ENCODE data around the gene LMX1B. TPM values are rescaled to one million over a fixed set of nuclear protein-coding genes. Genes with fewer than 3 reads are reported as not detected.

LMX1B gene
- polyA plus RNA-seq, 1 of the 3 experiments (the other 2 are of a cell fraction): not detected

DNA sequence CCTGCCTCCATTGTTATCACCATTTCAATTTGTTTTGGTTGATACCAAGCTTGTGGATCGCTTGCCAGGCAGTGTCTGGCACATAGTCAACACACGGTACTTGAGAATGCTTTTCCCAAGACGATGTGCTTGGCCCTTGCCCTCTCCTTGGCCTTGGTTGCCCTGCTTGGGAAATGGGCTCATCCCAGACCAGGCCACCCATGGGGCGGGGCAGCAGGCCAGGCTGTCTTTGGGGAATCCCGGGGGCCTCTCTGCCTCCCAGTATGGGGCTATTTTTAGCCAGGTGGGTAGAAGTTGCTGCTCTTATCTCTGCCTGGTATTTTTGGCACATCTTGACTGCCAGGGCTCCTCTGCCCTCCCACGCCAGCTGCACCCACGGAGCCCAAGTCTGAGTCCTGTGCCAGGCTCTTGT lies 49.9 kb downstream of the LMX1B start:
- Histone ChIP-seq H3K27ac (ENCODE audit: low read depth in 2 of 2, low read length in 1 of 2) (no peak overlapping the region), H3K9me2 (no peaks in the 10 kb centered on the region), H3K79me2 (ENCODE audit: insufficient read depth) (no peaks in the 10 kb centered on the region), H3K36me3 (replicated peaks in 1 of 2; ENCODE audit: control insufficient read depth in 1 of 2, insufficient read depth in 2 of 2, low read length in 1 of 2) (no peaks in the 10 kb centered on the region), H3K4me3 (ENCODE audit: low read depth in 2 of 2, low read length in 1 of 2) (no peak overlapping the region), H3F3A (replicated peaks; ENCODE audit: insufficient read depth) (no peaks in the 10 kb centered on the region), H3K4me2 (no peak overlapping the region), H3K9me3 (no peaks in the 10 kb centered on the region), H3K4me1 (ENCODE audit: control insufficient read depth in 1 of 2, insufficient read depth in 2 of 2, low read depth in 1 of 2, low read length in 1 of 2) (peaks cover 0 to 8% of the 10 kb centered on the region in 2 experiments; a peak in 1 of 4 replicates), H3K27me3 (ENCODE audit: insufficient read depth) (peaks cover 4% of the 10 kb centered on the region; the same call in 1 of the 2 replicates), H2AFZ (ENCODE audit: low read depth) (no peak overlapping the region), H3K9ac (no peak overlapping the region), H4K20me1 (ENCODE audit: insufficient read depth) (no peaks in the 10 kb centered on the region)
- no peak for DNase-seq
- ChIA-PET CTCF (interaction anchor here (1.6 to 2.0 kb wide), 2 partner anchors 10 to 27 kb away, joined by 5 to 7 read pairs; no protein-coding TSS in a partner anchor), POLR2A (no interaction called here)
- 18% methylated on average over 6 of the region's 7 CpGs for WGBS (ENCODE audit: low lambda C conversion rate)
- TF ChIP-seq FOXJ3 (CRISPR knock-in tag; IDR thresholded peaks at IDR 0.05): no peak
- TF ChIP-seq FOSL2 (IDR thresholded peaks at IDR 0.05; ENCODE audit: borderline replicate concordance, low read depth): no peak
- TF ChIP-seq, protein P1, sequence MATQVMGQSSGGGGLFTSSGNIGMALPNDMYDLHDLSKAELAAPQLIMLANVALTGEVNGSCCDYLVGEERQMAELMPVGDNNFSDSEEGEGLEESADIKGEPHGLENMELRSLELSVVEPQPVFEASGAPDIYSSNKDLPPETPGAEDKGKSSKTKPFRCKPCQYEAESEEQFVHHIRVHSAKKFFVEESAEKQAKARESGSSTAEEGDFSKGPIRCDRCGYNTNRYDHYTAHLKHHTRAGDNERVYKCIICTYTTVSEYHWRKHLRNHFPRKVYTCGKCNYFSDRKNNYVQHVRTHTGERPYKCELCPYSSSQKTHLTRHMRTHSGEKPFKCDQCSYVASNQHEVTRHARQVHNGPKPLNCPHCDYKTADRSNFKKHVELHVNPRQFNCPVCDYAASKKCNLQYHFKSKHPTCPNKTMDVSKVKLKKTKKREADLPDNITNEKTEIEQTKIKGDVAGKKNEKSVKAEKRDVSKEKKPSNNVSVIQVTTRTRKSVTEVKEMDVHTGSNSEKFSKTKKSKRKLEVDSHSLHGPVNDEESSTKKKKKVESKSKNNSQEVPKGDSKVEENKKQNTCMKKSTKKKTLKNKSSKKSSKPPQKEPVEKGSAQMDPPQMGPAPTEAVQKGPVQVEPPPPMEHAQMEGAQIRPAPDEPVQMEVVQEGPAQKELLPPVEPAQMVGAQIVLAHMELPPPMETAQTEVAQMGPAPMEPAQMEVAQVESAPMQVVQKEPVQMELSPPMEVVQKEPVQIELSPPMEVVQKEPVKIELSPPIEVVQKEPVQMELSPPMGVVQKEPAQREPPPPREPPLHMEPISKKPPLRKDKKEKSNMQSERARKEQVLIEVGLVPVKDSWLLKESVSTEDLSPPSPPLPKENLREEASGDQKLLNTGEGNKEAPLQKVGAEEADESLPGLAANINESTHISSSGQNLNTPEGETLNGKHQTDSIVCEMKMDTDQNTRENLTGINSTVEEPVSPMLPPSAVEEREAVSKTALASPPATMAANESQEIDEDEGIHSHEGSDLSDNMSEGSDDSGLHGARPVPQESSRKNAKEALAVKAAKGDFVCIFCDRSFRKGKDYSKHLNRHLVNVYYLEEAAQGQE (IDR thresholded peaks at IDR 0.05; ENCODE audit: low read depth, low read length): no peak
- no peak for TF ChIP-seq FOXM1 (IDR thresholded peaks at IDR 0.05; ENCODE audit: low read depth)
- TF ChIP-seq NFIC (IDR thresholded peaks at IDR 0.05; ENCODE audit: borderline replicate concordance): no peak
- TF ChIP-seq, protein P2, sequence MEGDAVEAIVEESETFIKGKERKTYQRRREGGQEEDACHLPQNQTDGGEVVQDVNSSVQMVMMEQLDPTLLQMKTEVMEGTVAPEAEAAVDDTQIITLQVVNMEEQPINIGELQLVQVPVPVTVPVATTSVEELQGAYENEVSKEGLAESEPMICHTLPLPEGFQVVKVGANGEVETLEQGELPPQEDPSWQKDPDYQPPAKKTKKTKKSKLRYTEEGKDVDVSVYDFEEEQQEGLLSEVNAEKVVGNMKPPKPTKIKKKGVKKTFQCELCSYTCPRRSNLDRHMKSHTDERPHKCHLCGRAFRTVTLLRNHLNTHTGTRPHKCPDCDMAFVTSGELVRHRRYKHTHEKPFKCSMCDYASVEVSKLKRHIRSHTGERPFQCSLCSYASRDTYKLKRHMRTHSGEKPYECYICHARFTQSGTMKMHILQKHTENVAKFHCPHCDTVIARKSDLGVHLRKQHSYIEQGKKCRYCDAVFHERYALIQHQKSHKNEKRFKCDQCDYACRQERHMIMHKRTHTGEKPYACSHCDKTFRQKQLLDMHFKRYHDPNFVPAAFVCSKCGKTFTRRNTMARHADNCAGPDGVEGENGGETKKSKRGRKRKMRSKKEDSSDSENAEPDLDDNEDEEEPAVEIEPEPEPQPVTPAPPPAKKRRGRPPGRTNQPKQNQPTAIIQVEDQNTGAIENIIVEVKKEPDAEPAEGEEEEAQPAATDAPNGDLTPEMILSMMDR (IDR thresholded peaks at IDR 0.05): no peak
- TF ChIP-seq, protein P3, sequence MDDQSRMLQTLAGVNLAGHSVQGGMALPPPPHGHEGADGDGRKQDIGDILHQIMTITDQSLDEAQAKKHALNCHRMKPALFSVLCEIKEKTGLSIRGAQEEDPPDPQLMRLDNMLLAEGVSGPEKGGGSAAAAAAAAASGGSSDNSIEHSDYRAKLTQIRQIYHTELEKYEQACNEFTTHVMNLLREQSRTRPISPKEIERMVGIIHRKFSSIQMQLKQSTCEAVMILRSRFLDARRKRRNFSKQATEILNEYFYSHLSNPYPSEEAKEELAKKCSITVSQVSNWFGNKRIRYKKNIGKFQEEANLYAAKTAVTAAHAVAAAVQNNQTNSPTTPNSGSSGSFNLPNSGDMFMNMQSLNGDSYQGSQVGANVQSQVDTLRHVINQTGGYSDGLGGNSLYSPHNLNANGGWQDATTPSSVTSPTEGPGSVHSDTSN (IDR thresholded peaks at IDR 0.05): no peak
- no peak for TF ChIP-seq EP300 (IDR thresholded peaks at IDR 0.05; ENCODE audit: borderline replicate concordance in 1 of 2, low read depth in 1 of 2, low read length in 1 of 2)
- TF ChIP-seq GABPA (IDR thresholded peaks at IDR 0.05; ENCODE audit: low read depth): no peak
- TF ChIP-seq RCOR1 (IDR thresholded peaks at IDR 0.05; ENCODE audit: low read length): no peak
- TF ChIP-seq ELF1 (IDR thresholded peaks at IDR 0.05): no peak
- TF ChIP-seq TAF1 (IDR thresholded peaks at IDR 0.05; ENCODE audit: borderline replicate concordance, low read depth, low read length): no peak
- no peak for TF ChIP-seq YY1 (IDR thresholded peaks at IDR 0.05; ENCODE audit: low read depth)
- TF ChIP-seq NRF1 (IDR thresholded peaks at IDR 0.05; ENCODE audit: low read depth, low read length): no peak
- TF ChIP-seq, protein P4, sequence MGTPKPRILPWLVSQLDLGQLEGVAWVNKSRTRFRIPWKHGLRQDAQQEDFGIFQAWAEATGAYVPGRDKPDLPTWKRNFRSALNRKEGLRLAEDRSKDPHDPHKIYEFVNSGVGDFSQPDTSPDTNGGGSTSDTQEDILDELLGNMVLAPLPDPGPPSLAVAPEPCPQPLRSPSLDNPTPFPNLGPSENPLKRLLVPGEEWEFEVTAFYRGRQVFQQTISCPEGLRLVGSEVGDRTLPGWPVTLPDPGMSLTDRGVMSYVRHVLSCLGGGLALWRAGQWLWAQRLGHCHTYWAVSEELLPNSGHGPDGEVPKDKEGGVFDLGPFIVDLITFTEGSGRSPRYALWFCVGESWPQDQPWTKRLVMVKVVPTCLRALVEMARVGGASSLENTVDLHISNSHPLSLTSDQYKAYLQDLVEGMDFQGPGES (IDR thresholded peaks at IDR 0.05; ENCODE audit: low read depth, low read length): no peak

Measured in SK-N-SH (cell line).